Kidney epithelial cell (primary cell): ENCODE results near the gene SLC25A23. TPM values are rescaled to one million over a fixed set of nuclear protein-coding genes. Genes with fewer than 3 reads are reported as not detected.

Experiments used
- DNase-seq: peaks from one replicate; pipeline ENCODE4 v3.0.0-alpha.2; 2010; ENCODE audit warnings: low read depth
- H3K27me3 ChIP-seq: 2 replicates; pipeline ENCODE4 v1.6.0; 2011; ENCODE audit warnings: low read length; ENCODE audit not compliant: control insufficient read depth, insufficient read depth
- H3K36me3 ChIP-seq: 2 replicates; pipeline ENCODE4 v1.5.1; 2011; ENCODE audit warnings: low read length; ENCODE audit not compliant: control insufficient read depth, insufficient read depth
- H3K4me3 ChIP-seq: 2 replicates; pipeline ENCODE4 v1.5.1; 2011; ENCODE audit warnings: low read depth, mild to moderate bottlenecking, control low read depth, low read length
- CTCF ChIP-seq: IDR thresholded peaks from 2 replicates; pipeline ENCODE4 v1.5.1; 2011; ENCODE audit warnings: mild to moderate bottlenecking, moderate library complexity, low read length, control low read depth, inconsistent platforms; ENCODE audit not compliant: insufficient read depth, poor library complexity, severe bottlenecking
- total RNA-seq: library from RNA; depleted of rRNA; stranded (reverse); fragments of >200 nt; gene quantifications from 2 replicates; pipeline ENCODE4 v1.2.3, GENCODE V29; 2015

Gene SLC25A23
- total RNA-seq, 1 donor from 2014 or later: 68.6 TPM

GRCh38 chr19:6499052-6499790 is 39.6 kb upstream of the SLC25A23 start:
- no peak overlapping the region for H3K4me3 ChIP-seq
- TF ChIP-seq CTCF: no peak

GRCh38 chr19:6498294-6499036 is 38.9 kb upstream of the SLC25A23 start:
- no peak overlapping the region for H3K4me3 ChIP-seq
- DNase-seq: no peak
- H3K27me3 ChIP-seq: peaks cover 15% of the 10 kb centered on the region
- no peak for TF ChIP-seq CTCF
- no peaks in the 10 kb centered on the region for H3K36me3 ChIP-seq

More at GRCh38 chr19:6499052-6499790, 39.6 kb upstream of the SLC25A23 start:
- no peak for DNase-seq
- Histone ChIP-seq H3K27me3 (peaks cover 15% of the 10 kb centered on the region), H3K36me3 (no peaks in the 10 kb centered on the region)

GRCh38 chr19:6495947-6496346 is 36.4 kb upstream of the SLC25A23 start:
- H3K27me3 ChIP-seq: no peaks in the 10 kb centered on the region
- H3K4me3 ChIP-seq: no peak overlapping the region
- H3K36me3 ChIP-seq: no peaks in the 10 kb centered on the region
- TF ChIP-seq CTCF: no peak
- DNase-seq: no peak

- H3K36me3 ChIP-seq: no peaks in the 10 kb centered on the region
- H3K27me3 ChIP-seq: no peaks in the 10 kb centered on the region
- DNase-seq: no peak
- no peak for TF ChIP-seq CTCF
- H3K4me3 ChIP-seq: no peak overlapping the region
Measured at GRCh38 chr19:6494438-6495036, 34.9 kb upstream of the SLC25A23 start.

- DNase-seq: no peak
- Histone ChIP-seq H3K4me3 (no peak overlapping the region), H3K36me3 (no peaks in the 10 kb centered on the region), H3K27me3 (no peaks in the 10 kb centered on the region)
- TF ChIP-seq CTCF: no peak
Measured at GRCh38 chr19:6491802-6492592, 32.4 kb upstream of the SLC25A23 start.
